SK-N-MC (cell line): Measurements from ENCODE around the gene TMEM120B.

Experiments used
- DNase-seq: peaks from one replicate; pipeline ENCODE4 v3.0.0-alpha.2; 2011; ENCODE audit warnings: low read depth, low spot score
- H3K27ac ChIP-seq: fragments of 200-600 bp; sonication (generic); 2 replicates; pipeline ENCODE4 v1.5.1; 2016; ENCODE audit warnings: mixed run types
- H3K36me3 ChIP-seq: fragments of 200-600 bp; sonication (generic); 2 replicates; pipeline ENCODE4 v1.6.1; 2017; ENCODE audit warnings: antibody characterized with exemption, low read length, mixed read lengths; ENCODE audit not compliant: insufficient read depth
- H3K4me3 ChIP-seq: fragments of 200-600 bp; sonication (generic); 2 replicates; pipeline ENCODE4 v1.5.1; 2016
- H3K9ac ChIP-seq: fragments of 200-600 bp; sonication (generic); 2 replicates; pipeline ENCODE4 v1.8.0; 2017; ENCODE audit warnings: mixed run types, mixed read lengths; ENCODE audit not compliant: insufficient read length
- H3K9me3 ChIP-seq: fragments of 200-600 bp; sonication (generic); 2 replicates; pipeline ENCODE4 v1.6.1; 2017; ENCODE audit warnings: low read depth, mild to moderate bottlenecking, antibody characterized with exemption, low read length, moderate library complexity, mixed read lengths
- EZH2 ChIP-seq: fragments of 200-600 bp; sonication (generic); IDR thresholded peaks from one replicate; pipeline ENCODE4 v1.6.1; 2017; ENCODE audit warnings: antibody characterized with exemption
- FOXP2 ChIP-seq: optimal IDR thresholded peaks from 2 replicates; pipeline ENCODE3; 2011; ENCODE audit warnings: mild to moderate bottlenecking, moderate library complexity; ENCODE audit not compliant: insufficient read depth; ENCODE audit errors: extremely low read length, control extremely low read depth
- POLR2AphosphoS5 ChIP-seq: IDR thresholded peaks from 2 replicates; pipeline ENCODE4 v1.6.1; 2012; ENCODE audit warnings: mild to moderate bottlenecking, low read depth, low read length, borderline replicate concordance

Gene TMEM120B

GRCh38 chr12:121823101-121823726, 110.7 kb downstream of the TMEM120B start:
- H3K36me3 ChIP-seq = peaks cover 42% of the 10 kb centered on the region; the same call in 1 of the 2 replicates
- H3K27ac ChIP-seq = no peak overlapping the region
- H3K9me3 ChIP-seq = no peaks in the 10 kb centered on the region
- H3K4me3 ChIP-seq = no peak overlapping the region
- H3K9ac ChIP-seq = no peak overlapping the region
- no peak for DNase-seq
- TF ChIP-seq EZH2 = no peak
- no peak for TF ChIP-seq POLR2AphosphoS5
- TF ChIP-seq FOXP2 = no peak

DNA sequence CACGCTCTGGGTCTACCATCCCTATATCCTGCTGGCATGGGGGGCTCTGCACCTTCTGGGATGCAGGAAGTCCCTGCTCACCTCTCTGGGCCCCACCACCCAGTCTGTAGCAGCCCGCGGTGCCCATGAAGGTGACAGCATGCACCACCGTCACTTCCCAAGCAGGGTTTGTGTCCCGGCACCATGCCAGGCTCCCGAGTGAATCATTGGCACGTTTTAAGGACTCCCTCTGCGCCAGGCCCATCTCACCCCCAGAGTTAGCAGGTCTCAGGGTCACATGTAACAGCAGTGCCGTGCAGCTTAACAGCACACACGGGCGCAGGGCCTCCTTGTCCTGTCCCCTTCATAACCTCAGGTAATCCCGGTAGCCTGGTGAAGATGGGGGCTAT, 111.2 kb downstream of the TMEM120B start:
- Histone ChIP-seq H3K4me3 (no peak overlapping the region), H3K9ac (no peak overlapping the region), H3K27ac (no peak overlapping the region), H3K9me3 (no peaks in the 10 kb centered on the region), H3K36me3 (peaks cover 48% of the 10 kb centered on the region; the same call in 1 of the 2 replicates)
- DNase-seq = no peak
- no peak for TF ChIP-seq POLR2AphosphoS5
- TF ChIP-seq EZH2 = no peak
- TF ChIP-seq FOXP2 = no peak

GRCh38 chr12:121825041-121825523, 112.5 kb downstream of the TMEM120B start:
- no peak for DNase-seq
- Histone ChIP-seq H3K4me3 (no peak overlapping the region), H3K36me3 (peaks cover 46% of the 10 kb centered on the region), H3K9me3 (no peaks in the 10 kb centered on the region), H3K9ac (no peak overlapping the region), H3K27ac (no peak overlapping the region)
- TF ChIP-seq POLR2AphosphoS5 (no peak), EZH2 (no peak), FOXP2 (no peak)

- no peak overlapping the region for H3K9ac ChIP-seq
- peaks cover 42% of the 10 kb centered on the region for H3K36me3 ChIP-seq
- H3K4me3 ChIP-seq = no peak overlapping the region
- no peaks in the 10 kb centered on the region for H3K9me3 ChIP-seq
- DNase-seq = no peak
- no peak overlapping the region for H3K27ac ChIP-seq
- TF ChIP-seq FOXP2 (no peak), POLR2AphosphoS5 (no peak)
Measured at GRCh38 chr12:121826318-121827150, 114.0 kb downstream of the TMEM120B start.

DNA sequence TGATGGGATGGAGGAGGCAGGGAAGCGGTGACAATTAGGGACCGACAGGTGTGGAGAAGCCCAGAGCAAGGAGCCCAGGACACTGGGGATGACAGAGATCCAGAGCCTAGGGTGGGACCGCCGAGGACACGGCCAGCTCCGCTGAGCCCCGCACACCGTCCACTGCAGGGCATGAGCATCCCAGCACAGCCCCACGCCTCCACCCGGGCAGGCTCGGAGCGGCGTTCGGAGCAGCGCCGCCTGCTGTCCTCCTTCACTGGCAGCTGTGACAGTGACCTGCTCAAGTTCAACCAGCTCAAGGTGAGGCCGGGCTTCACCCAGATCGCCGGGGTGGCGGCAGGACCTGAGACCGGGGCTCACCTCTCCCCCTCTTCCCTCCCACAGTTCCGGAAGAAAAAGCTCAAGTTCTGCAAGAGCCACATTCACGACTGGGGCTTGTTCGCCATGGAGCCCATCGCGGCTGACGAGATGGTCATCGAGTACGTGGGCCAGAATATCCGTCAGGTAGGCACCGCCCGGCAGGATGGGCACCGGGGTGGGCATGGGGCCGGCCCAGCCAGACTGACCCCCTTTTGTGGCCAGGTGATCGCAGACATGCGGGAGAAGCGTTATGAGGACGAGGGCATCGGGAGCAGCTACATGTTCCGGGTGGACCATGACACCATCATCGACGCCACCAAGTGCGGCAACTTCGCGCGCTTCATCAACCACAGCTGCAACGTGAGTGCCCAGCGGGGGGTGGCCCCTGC, 115.0 kb downstream of the TMEM120B start:
- TF ChIP-seq FOXP2 = no peak
- no peak for TF ChIP-seq POLR2AphosphoS5
- no peak for TF ChIP-seq EZH2
- H3K4me3 ChIP-seq = no peak overlapping the region
- H3K9me3 ChIP-seq = no peaks in the 10 kb centered on the region
- H3K9ac ChIP-seq = no peak overlapping the region
- peaks cover 43% of the 10 kb centered on the region for H3K36me3 ChIP-seq
- no peak overlapping the region for H3K27ac ChIP-seq
- no peak for DNase-seq

DNA sequence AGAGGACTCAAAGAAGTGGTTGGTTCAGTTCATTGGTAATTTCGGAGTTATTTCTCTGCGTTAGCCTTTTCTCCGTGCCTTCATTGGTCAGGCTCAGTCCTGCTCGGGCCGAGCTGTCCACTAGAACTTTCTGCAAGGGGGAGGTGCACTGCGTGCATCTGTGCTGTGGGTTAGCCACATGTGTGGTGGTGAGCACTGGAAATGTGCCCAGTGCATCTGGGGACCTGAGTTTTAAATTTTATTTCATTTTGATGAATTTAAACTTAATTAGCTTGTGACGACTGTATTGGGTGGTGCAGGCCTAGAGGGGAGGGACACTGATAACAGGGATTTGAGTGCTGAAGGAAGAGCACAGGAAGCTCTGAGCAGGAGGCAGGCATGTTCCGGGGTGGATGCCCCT, 115.8 kb downstream of the TMEM120B start:
- no peaks in the 10 kb centered on the region for H3K9me3 ChIP-seq
- no peak overlapping the region for H3K9ac ChIP-seq
- TF ChIP-seq FOXP2 (no peak), POLR2AphosphoS5 (no peak), EZH2 (no peak)
- H3K27ac ChIP-seq = no peak overlapping the region
- DNase-seq = no peak
- H3K4me3 ChIP-seq = no peak overlapping the region
- peaks cover 39% of the 10 kb centered on the region for H3K36me3 ChIP-seq

DNA sequence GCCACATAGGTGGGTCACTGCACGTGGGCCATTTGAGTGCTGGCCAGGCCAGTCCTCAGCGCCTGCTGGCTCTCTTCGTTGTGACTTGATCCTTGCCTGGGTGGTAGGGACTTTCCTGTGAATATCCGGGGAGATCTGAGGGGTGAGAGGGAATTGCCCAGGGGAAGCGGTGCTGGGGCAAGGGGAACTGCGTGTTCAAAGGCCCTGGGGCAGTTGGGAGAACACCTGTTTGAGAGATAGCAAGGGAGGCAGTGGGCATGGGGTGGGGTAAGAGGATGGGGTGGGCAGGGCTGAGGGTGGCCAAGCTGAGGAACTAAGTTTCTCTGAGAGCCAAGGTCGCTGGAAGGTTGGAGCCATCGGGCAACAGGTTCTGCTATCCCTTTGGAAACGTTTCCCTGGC, 116.3 kb downstream of the TMEM120B start:
- TF ChIP-seq EZH2 (no peak), POLR2AphosphoS5 (no peak), FOXP2 (no peak)
- H3K4me3 ChIP-seq = no peak overlapping the region
- H3K27ac ChIP-seq = no peak overlapping the region
- H3K9me3 ChIP-seq = no peaks in the 10 kb centered on the region
- no peak overlapping the region for H3K9ac ChIP-seq
- H3K36me3 ChIP-seq = peaks cover 35% of the 10 kb centered on the region
- DNase-seq = no peak

DNA sequence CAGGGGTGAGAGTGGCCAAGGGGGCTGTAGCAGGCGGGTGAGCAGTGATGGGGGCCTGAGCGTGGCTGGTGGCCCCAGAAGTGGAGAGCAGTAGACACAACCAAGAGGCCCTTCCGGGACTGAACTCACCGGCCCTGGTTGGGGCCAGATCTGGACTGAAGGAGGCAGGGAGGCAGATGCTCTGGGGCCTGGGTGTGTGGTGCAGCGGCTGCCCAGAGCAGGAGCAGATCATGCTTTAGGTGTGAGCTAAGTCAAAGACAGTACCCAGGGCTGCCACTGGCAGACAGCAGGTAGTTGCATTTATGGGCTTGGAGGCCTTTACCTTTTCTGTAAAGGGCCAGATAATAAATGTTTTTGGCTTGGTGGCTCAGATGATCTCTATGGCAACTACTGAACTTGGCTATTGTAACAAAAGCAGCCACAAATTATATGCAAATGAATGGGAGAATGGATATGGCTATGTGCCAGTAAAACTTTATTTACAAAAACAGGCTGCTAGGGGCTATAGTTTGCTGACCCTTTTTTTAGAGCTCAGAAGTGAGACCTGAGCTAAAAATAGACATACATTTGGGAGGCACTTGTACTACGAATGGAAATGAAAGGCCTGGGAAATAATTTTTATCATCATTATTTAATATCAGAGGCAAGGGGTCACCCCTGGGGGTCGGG, 116.8 kb downstream of the TMEM120B start:
- Histone ChIP-seq H3K36me3 (peaks cover 33% of the 10 kb centered on the region), H3K27ac (no peak overlapping the region), H3K4me3 (no peak overlapping the region), H3K9ac (no peak overlapping the region), H3K9me3 (no peaks in the 10 kb centered on the region)
- no peak for DNase-seq
- TF ChIP-seq FOXP2 (no peak), EZH2 (no peak), POLR2AphosphoS5 (no peak)
